ENCODE data around the gene ROBO1. TPM values are rescaled to one million over a fixed set of nuclear protein-coding genes. Genes with fewer than 3 reads are reported as not detected.

Gene ROBO1
- total and polyA plus RNA-seq, 2 of the 13 experiments (the other 11 are each of a cell fraction or from before 2014, with no cell fraction given) = 52.2 to 71.0 TPM

DNA sequence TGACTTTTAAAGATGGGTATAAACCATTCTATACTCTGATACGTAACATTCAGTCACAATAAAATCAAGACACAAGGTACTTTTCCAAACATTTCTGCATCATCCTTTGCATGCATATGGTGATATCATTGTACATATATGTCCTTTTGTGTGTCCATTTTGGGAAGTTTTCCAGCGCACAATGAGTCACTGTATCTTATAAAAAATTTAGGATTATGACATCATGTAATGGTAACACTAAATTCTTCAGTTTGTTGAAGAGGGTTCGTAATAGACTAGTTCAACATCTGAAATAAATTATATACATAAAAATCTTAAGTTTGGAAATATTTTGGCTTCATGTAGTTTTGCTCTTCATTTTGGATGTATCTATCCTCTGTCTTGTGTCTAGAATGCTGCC, 480.9 kb downstream of the ROBO1 start:
- no peak overlapping the region for H3K4me3 ChIP-seq (replicated peaks in 1 of 3; ENCODE audit: insufficient read depth in 1 of 3, low read depth in 2 of 3, low read length in 3 of 3)
- no peaks in the 10 kb centered on the region for H4K20me1 ChIP-seq (ENCODE audit: insufficient read depth, low read length)
- 24% methylated on average over 3 of the region's 3 CpGs for WGBS (ENCODE audit: low lambda C conversion rate)
- no peaks in the 10 kb centered on the region for H3K9me3 ChIP-seq (ENCODE audit: low read length)
- H3K4me1 ChIP-seq (ENCODE audit: insufficient read depth, low read length) = no peaks in the 10 kb centered on the region
- H3K36me3 ChIP-seq (replicated peaks in 1 of 2; ENCODE audit: control insufficient read depth in 1 of 2, insufficient read depth in 2 of 2, low read length in 2 of 2) = no peaks in the 10 kb centered on the region
- POLR2A ChIA-PET = no interaction called here
- DNase-seq (ENCODE audit: low spot score) (no peak), ATAC-seq (no peak), FAIRE-seq (no peak)
- H3K27me3 ChIP-seq (ENCODE audit: control insufficient read depth in 1 of 2, insufficient read depth in 2 of 2, low read length in 2 of 2) = no peaks in the 10 kb centered on the region
- BruUV-seq (replicated peaks) = no TSS peak
- no peak overlapping the region for H3K9ac ChIP-seq (ENCODE audit: insufficient read depth, low read depth, low read length)
- TF ChIP-seq CEBPG (CRISPR knock-in tag; IDR thresholded peaks at IDR 0.05) = no peak
- 0 out of 2 replicates have a peak, but pooled peaks have one; percentile 41 for TF ChIP-seq CREB1 (IDR thresholded peaks at IDR 0.05)
- TF ChIP-seq CREB1 (CRISPR knock-in tag; IDR thresholded peaks at IDR 0.05) = no peak
- no peak for TF ChIP-seq NR2F2 (IDR thresholded peaks at IDR 0.05; ENCODE audit: borderline replicate concordance, low read depth)
- no peak for TF ChIP-seq ZNF10 (CRISPR knock-in tag; IDR thresholded peaks at IDR 0.05; ENCODE audit: borderline replicate concordance, low read depth)
- no peak for TF ChIP-seq SMYD3 (CRISPR knock-in tag; IDR thresholded peaks at IDR 0.05)
- no peak for TF ChIP-seq MAFF (IDR thresholded peaks at IDR 0.05; ENCODE audit: low read depth, low read length)
- TF ChIP-seq, protein P1, sequence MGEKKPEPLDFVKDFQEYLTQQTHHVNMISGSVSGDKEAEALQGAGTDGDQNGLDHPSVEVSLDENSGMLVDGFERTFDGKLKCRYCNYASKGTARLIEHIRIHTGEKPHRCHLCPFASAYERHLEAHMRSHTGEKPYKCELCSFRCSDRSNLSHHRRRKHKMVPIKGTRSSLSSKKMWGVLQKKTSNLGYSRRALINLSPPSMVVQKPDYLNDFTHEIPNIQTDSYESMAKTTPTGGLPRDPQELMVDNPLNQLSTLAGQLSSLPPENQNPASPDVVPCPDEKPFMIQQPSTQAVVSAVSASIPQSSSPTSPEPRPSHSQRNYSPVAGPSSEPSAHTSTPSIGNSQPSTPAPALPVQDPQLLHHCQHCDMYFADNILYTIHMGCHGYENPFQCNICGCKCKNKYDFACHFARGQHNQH (CRISPR knock-in tag; IDR thresholded peaks at IDR 0.05) = no peak
- peak; percentile 64; the same call in 1 of the 2 replicates for TF ChIP-seq ATF7 (IDR thresholded peaks at IDR 0.05)
- no peak for TF ChIP-seq ATF7 (CRISPR knock-in tag; IDR thresholded peaks at IDR 0.05)
- no peak for TF ChIP-seq ZNF367 (CRISPR knock-in tag; IDR thresholded peaks at IDR 0.05; ENCODE audit: borderline replicate concordance)
- TF ChIP-seq, protein P2, sequence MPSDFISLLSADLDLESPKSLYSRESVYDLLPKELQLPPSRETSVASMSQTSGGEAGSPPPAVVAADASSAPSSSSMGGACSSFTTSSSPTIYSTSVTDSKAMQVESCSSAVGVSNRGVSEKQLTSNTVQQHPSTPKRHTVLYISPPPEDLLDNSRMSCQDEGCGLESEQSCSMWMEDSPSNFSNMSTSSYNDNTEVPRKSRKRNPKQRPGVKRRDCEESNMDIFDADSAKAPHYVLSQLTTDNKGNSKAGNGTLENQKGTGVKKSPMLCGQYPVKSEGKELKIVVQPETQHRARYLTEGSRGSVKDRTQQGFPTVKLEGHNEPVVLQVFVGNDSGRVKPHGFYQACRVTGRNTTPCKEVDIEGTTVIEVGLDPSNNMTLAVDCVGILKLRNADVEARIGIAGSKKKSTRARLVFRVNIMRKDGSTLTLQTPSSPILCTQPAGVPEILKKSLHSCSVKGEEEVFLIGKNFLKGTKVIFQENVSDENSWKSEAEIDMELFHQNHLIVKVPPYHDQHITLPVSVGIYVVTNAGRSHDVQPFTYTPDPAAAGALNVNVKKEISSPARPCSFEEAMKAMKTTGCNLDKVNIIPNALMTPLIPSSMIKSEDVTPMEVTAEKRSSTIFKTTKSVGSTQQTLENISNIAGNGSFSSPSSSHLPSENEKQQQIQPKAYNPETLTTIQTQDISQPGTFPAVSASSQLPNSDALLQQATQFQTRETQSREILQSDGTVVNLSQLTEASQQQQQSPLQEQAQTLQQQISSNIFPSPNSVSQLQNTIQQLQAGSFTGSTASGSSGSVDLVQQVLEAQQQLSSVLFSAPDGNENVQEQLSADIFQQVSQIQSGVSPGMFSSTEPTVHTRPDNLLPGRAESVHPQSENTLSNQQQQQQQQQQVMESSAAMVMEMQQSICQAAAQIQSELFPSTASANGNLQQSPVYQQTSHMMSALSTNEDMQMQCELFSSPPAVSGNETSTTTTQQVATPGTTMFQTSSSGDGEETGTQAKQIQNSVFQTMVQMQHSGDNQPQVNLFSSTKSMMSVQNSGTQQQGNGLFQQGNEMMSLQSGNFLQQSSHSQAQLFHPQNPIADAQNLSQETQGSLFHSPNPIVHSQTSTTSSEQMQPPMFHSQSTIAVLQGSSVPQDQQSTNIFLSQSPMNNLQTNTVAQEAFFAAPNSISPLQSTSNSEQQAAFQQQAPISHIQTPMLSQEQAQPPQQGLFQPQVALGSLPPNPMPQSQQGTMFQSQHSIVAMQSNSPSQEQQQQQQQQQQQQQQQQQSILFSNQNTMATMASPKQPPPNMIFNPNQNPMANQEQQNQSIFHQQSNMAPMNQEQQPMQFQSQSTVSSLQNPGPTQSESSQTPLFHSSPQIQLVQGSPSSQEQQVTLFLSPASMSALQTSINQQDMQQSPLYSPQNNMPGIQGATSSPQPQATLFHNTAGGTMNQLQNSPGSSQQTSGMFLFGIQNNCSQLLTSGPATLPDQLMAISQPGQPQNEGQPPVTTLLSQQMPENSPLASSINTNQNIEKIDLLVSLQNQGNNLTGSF (CRISPR knock-in tag; IDR thresholded peaks at IDR 0.05) = no peak
- H3K27ac ChIP-seq (ENCODE audit: extremely low read length, insufficient read depth, low read length) = no peak overlapping the region
- in situ Hi-C loops (cut with HindIII; ENCODE audit: extremely low pct_ligation_motif_present, low pct_unique_long_range_greater_than_20kb) = no loop called here
- H2AFZ ChIP-seq (ENCODE audit: low read length) = no peak overlapping the region
- no peaks in the 10 kb centered on the region for H3K79me2 ChIP-seq (ENCODE audit: insufficient read depth, low read length)
- H3K4me2 ChIP-seq (ENCODE audit: low read depth, low read length) = no peak overlapping the region
- CTCF ChIA-PET (ENCODE audit: low intra/inter-chr PET ratio, low total read pairs) = no interaction called here
- intact Hi-C loops (cut with micrococcal nuclease; ENCODE audit: unreplicated experiment) = no loop called here
